Endothelial cell of umbilical vein (primary cell): ENCODE data around the gene PTPN9. TPM values are rescaled to one million over a fixed set of nuclear protein-coding genes. Genes with fewer than 3 reads are reported as not detected.

Experiments
- BruUV-seq: library from RNA; stranded (reverse); fragments of 400-500 nt; replicated peaks from 2 replicates; lab custom pipeline; 2021; lab: Mats Ljungman, UMichigan
- CTCF ChIA-PET: fragments of 300-600, 350-600 bp; sonication (Branson Sonifier 250); formaldehyde crosslinking; loops from one replicate; lab custom pipeline; 2021; ENCODE audit warnings: antibody characterized with exemption, inconsistent platforms; lab: Charles Lee
- POLR2A ChIA-PET: fragments of 300-600, 350-600 bp; sonication (Branson Sonifier 250); formaldehyde crosslinking; loops from one replicate; lab custom pipeline; 2021; ENCODE audit warnings: antibody characterized with exemption, inconsistent platforms; lab: Charles Lee
- DNase-seq: peaks from one replicate; pipeline ENCODE4 v3.0.0-alpha.2; 2011; ENCODE audit warnings: low read depth, low spot score
- FAIRE-seq: peaks from 2 replicates; lab custom pipeline; 2011; peaks lifted over from hg19 to GRCh38; lab: Jason Lieb, UNC
- H2AFZ ChIP-seq: 2 replicates; pipeline ENCODE4 v1.6.0; 2012; ENCODE audit warnings: low read depth, low read length, control low read depth, inconsistent platforms
- H3K27ac ChIP-seq: 2 replicates; pipeline ENCODE4 v1.5.1; 2011; ENCODE audit warnings: low read depth, mild to moderate bottlenecking, control low read depth, low read length, moderate library complexity; ENCODE audit not compliant: insufficient read depth
- H3K27me3 ChIP-seq, 2 experiments: 2 replicates each; pipeline versions ENCODE4 v1.6.0 to v1.6.1; 2011; ENCODE audit warnings: low read length in 2 of 2, mixed read lengths in 1 of 2; ENCODE audit not compliant: control insufficient read depth in 2 of 2, insufficient read depth in 2 of 2
- H3K36me3 ChIP-seq, 2 experiments: 2 replicates in 1 of 2; 3 replicates in 1 of 2; pipeline ENCODE4 v1.5.1; 2011; ENCODE audit warnings: low read length in 2 of 2, mild to moderate bottlenecking in 1 of 2, moderate library complexity in 1 of 2; ENCODE audit not compliant: control insufficient read depth in 2 of 2, insufficient read depth in 2 of 2; ENCODE audit errors: extremely low read depth in 1 of 2
- H3K4me1 ChIP-seq: 3 replicates; pipeline ENCODE4 v1.5.1; 2011; ENCODE audit warnings: mild to moderate bottlenecking, low read length; ENCODE audit not compliant: control insufficient read depth, insufficient read depth; ENCODE audit errors: extremely low read depth
- H3K4me2 ChIP-seq: 2 replicates; pipeline ENCODE4 v1.6.1; 2011; ENCODE audit warnings: low read length, control low read depth, mixed read lengths; ENCODE audit not compliant: insufficient read depth
- H3K4me3 ChIP-seq, 3 experiments: fragments of 200-600 bp in 1 of 3; sonication (generic), shearing (Covaris generic) in 1 of 3; replicated peaks in 1 of 3; 2 replicates each; pipeline ENCODE4 v1.5.1; 2011 to 2016; ENCODE audit warnings: control low read depth in 3 of 3, low read length in 3 of 3, mild to moderate bottlenecking in 2 of 3, inconsistent platforms in 1 of 3, low read depth in 1 of 3, moderate library complexity in 1 of 3; ENCODE audit not compliant: insufficient read depth in 1 of 3
- H3K79me2 ChIP-seq: 2 replicates; pipeline ENCODE4 v1.6.0; 2012; ENCODE audit warnings: low read length, inconsistent platforms; ENCODE audit not compliant: control insufficient read depth, insufficient read depth
- H3K9ac ChIP-seq: replicated peaks from 2 replicates; pipeline ENCODE3; 2011; ENCODE audit warnings: low read length, control low read depth; ENCODE audit not compliant: insufficient read depth; ENCODE audit errors: extremely low read depth
- H3K9me1 ChIP-seq: replicated peaks from 3 replicates; pipeline ENCODE4 v1.6.0; 2011; ENCODE audit warnings: mild to moderate bottlenecking, low read length; ENCODE audit not compliant: control insufficient read depth, insufficient read depth; ENCODE audit errors: extremely low read depth
- H3K9me3 ChIP-seq: replicated peaks from 2 replicates; pipeline ENCODE4 v1.5.1; 2012; ENCODE audit warnings: low read length, inconsistent platforms; ENCODE audit not compliant: control insufficient read depth, insufficient read depth
- H4K20me1 ChIP-seq: replicated peaks from 2 replicates; pipeline ENCODE3; 2011; ENCODE audit warnings: mild to moderate bottlenecking, low read length; ENCODE audit not compliant: control insufficient read depth, insufficient read depth; ENCODE audit errors: extremely low read depth
- CTCF ChIP-seq, 2 donors: IDR thresholded peaks; 1 replicate in 1 of 2; 2 replicates in 1 of 2; pipeline ENCODE4 v1.5.1; 2011; ENCODE audit warnings: low read length in 2 of 2, mild to moderate bottlenecking in 2 of 2, moderate library complexity in 2 of 2, control low read depth in 1 of 2, inconsistent platforms in 1 of 2, low read depth in 1 of 2; ENCODE audit not compliant: insufficient read depth in 1 of 2; ENCODE audit errors: extremely low read depth in 1 of 2
- EZH2 ChIP-seq: IDR thresholded peaks from 2 replicates; pipeline ENCODE4 v1.6.1; 2012; ENCODE audit warnings: borderline replicate concordance, low read depth, mild to moderate bottlenecking, moderate library complexity, low read length, inconsistent platforms; ENCODE audit not compliant: severe bottlenecking
- FOS ChIP-seq: IDR thresholded peaks from 2 replicates; pipeline ENCODE4 v1.6.1; 2011; ENCODE audit warnings: mild to moderate bottlenecking, low read length, moderate library complexity, borderline replicate concordance; ENCODE audit not compliant: insufficient read depth
- GATA2 ChIP-seq: IDR thresholded peaks from 2 replicates; pipeline ENCODE4 v1.7.0; 2011; ENCODE audit warnings: low read depth, mild to moderate bottlenecking, moderate library complexity, mixed read lengths, low read length; ENCODE audit not compliant: insufficient read length, insufficient read depth
- JUN ChIP-seq: IDR thresholded peaks from 2 replicates; pipeline ENCODE4 v1.6.1; 2011; ENCODE audit warnings: borderline replicate concordance, low read depth; ENCODE audit not compliant: insufficient read length, insufficient read depth
- MAX ChIP-seq: IDR thresholded peaks from 2 replicates; pipeline ENCODE4 v1.6.1; 2011; ENCODE audit not compliant: insufficient read depth, insufficient read length
- MYC ChIP-seq: IDR thresholded peaks from one replicate; pipeline ENCODE4 v1.6.1; 2011; ENCODE audit warnings: mild to moderate bottlenecking, low read depth, low read length
- POLR2A ChIP-seq: IDR thresholded peaks from 2 replicates; pipeline ENCODE4 v1.6.1; 2012; ENCODE audit warnings: low read depth, mild to moderate bottlenecking, control low read depth, low read length
- POLR2AphosphoS5 ChIP-seq: IDR thresholded peaks from 2 replicates; pipeline ENCODE4 v1.6.1; 2012; ENCODE audit warnings: low read depth, mild to moderate bottlenecking, control low read depth, low read length, moderate library complexity; ENCODE audit not compliant: insufficient read depth
- dilution Hi-C: fragments of 300-500 bp; cut with MboI; formaldehyde crosslinking; loops from one replicate; pipeline ENCODE4 v1.15.0; 2019; ENCODE audit warnings: low sequenced_read_pairs; ENCODE audit not compliant: extremely low pct_ligation_motif_present
- intact Hi-C: fragments of 100-400 bp; cut with micrococcal nuclease; formaldehyde crosslinking; loops from one replicate; pipeline ENCODE4 v1.10.0; 2022
- polyA plus RNA-seq, 4 experiments: library from polyadenylated mRNA; depleted of rRNA in 3 of 4; stranded (reverse) in 3 of 4; unstranded in 1 of 4; fragments of >200 nt; gene quantifications; 2 replicates each; pipeline versions ENCODE4 v1.2.1 to v1.2.3, GENCODE V29; 2011 to 2012; ENCODE audit warnings: missing spikeins in 1 of 4
- total RNA-seq: library from RNA; stranded (reverse); gene quantifications from 2 replicates; pipeline ENCODE4 v1.2.3, GENCODE V29; 2021

PTPN9 gene
- total and polyA plus RNA-seq, 2 donors (not counting 3 experiments of a cell fraction or from before 2014, with no cell fraction given): 31.4 to 37.2 TPM

- POLR2A ChIA-PET: no interaction called here
- no peaks in the 10 kb centered on the region for H3K27me3 ChIP-seq
- H4K20me1 ChIP-seq: peaks cover 3% of the 10 kb centered on the region
Measured at GRCh38 chr15:75573648-75574384, 5.3 kb downstream of the PTPN9 start.

More at GRCh38 chr15:75573648-75574384, 5.3 kb downstream of the PTPN9 start:
- H3K9me1 ChIP-seq: no peaks in the 10 kb centered on the region
- H3K9me3 ChIP-seq: no peaks in the 10 kb centered on the region
- TF ChIP-seq POLR2A (no peak), POLR2AphosphoS5 (no peak), GATA2 (no peak), EZH2 (no peak), FOS (no peak), JUN (no peak), MAX (no peak), CTCF (IDR thresholded peaks at IDR 0.05; ENCODE audit: extremely low read depth in 1 of 2, insufficient read depth in 1 of 2, low read depth in 1 of 2, low read length in 2 of 2) (no peak), MYC (no peak)
- no peak overlapping the region for H2AFZ ChIP-seq
- dilution Hi-C loops: no loop called here
- CTCF ChIA-PET: interaction anchor here (0.7 to 2.1 kb wide), 7 partner anchors 10 to 106 kb away, joined by 3 to 6 read pairs (median 4); partner anchors contain the start of gene SNX33
- H3K36me3 ChIP-seq: no peaks in the 10 kb centered on the region
- H3K9ac ChIP-seq: no peak overlapping the region
- H3K79me2 ChIP-seq: peaks cover 83% of the 10 kb centered on the region
- BruUV-seq: no TSS peak
- DNase-seq: no peak
- no peak overlapping the region for H3K4me2 ChIP-seq
- no peak for FAIRE-seq
- H3K27ac ChIP-seq: no peak overlapping the region
- peaks cover 11% of the 10 kb centered on the region for H3K4me1 ChIP-seq
- H3K4me3 ChIP-seq: no peak overlapping the region
- intact Hi-C loops: no loop called here
